GM12872 (cell line): Measurements from ENCODE around the gene RPL22.

Experiments used
- TF ChIP-seq, protein P1 (sequence below): IDR thresholded peaks from 3 replicates; pipeline ENCODE4 v1.5.1; 2011; ENCODE audit warnings: low read depth, mild to moderate bottlenecking, low read length, moderate library complexity; ENCODE audit not compliant: insufficient read depth

The RPL22 gene

DNA sequence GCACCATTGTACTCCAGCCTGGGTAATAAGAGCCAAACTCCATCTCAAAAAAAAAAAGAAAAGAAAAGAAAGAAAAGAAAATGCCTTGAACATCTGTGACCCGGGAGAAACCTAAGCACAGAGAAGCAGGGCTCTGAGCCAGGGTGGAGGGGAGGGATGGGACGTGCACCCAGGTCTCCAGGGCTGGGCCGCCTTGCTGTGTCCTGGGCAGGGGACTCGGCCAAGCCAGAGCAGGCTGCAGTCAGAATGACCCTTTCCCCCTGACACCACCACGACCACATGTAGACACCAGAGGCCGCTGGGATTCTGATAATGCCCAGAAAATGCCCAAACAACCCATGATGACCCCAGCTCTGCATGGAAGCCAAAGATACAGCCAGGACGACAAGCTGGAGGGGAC is 37.1 kb downstream of the RPL22 start:
- TF ChIP-seq, protein P1, sequence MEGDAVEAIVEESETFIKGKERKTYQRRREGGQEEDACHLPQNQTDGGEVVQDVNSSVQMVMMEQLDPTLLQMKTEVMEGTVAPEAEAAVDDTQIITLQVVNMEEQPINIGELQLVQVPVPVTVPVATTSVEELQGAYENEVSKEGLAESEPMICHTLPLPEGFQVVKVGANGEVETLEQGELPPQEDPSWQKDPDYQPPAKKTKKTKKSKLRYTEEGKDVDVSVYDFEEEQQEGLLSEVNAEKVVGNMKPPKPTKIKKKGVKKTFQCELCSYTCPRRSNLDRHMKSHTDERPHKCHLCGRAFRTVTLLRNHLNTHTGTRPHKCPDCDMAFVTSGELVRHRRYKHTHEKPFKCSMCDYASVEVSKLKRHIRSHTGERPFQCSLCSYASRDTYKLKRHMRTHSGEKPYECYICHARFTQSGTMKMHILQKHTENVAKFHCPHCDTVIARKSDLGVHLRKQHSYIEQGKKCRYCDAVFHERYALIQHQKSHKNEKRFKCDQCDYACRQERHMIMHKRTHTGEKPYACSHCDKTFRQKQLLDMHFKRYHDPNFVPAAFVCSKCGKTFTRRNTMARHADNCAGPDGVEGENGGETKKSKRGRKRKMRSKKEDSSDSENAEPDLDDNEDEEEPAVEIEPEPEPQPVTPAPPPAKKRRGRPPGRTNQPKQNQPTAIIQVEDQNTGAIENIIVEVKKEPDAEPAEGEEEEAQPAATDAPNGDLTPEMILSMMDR, result no peak

- TF ChIP-seq, protein P1, result no peak
Measured at GRCh38 chr1:6158181-6158580, 41.2 kb downstream of the RPL22 start.

DNA sequence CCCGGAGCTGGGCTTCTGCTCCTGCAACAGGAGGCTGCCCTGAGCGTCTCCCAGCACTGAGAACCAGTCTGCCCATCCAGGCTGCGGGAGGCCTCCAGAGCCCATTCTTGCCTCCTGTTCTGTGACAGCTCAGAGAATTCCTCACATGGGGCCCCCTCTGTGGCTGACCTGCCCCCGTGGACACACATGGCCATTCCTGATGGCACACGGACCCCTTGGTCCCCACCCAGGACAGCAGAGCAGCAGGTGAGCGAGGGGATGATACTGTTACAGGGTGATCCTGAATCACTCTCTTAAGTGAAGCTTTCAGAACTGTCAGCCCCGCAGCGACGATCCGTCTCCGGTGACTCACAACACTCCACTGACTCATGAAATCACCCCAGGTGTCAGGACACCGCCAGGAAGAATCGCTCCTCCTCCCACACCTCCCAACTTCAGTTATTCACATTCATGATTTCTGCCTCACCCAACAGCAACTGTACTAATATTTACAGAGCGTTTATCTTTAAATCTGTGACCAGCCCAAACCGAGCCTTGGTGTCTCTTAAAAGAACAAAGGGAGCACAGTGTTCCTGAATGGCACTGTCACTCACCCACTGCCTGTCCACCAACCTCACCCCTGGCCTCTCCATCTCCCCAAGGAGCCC is 41.7 kb downstream of the RPL22 start:
- TF ChIP-seq, protein P1, result no peak

DNA sequence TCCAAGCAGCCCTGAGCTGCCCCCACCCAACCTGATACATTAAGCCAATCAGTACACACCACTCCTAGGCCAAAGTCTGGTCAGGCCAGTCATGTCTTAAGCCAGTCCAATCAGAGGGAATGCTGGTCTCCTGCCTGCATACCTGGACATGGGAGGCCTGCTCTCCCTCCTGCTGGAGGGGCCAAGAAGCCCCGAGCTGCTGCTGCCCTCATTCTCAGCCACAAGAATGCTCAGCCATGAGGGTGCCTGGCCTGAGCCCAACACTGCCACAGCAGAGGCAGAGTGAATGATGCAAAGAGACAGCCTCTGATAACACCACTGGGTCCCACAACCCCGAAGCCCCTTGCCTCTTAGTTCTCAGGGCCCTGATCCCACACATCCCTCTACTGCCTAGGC is 42.3 kb downstream of the RPL22 start:
- TF ChIP-seq, protein P1, result no peak

GRCh38 chr1:6154525-6155319 is 44.7 kb downstream of the RPL22 start:
- TF ChIP-seq, protein P1, result no peak

DNA sequence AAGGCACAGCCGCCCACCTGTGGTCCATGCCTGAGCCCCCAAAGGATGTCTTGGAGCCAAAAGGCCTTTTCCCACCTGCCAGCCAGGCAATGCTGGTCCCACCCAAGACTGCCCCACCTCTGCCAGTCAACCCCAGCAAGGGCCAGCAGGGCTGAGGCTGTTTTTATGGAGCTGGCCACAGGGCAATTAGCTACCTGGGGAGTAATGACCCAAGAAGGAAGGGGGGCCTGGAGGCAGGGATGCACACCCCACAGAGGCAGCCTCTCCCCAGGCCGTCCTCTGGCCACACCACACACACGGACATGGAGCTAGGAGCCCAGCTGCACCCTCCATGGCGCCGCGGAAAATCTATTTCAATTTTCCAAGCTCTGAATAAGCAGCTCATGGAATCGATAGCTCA is 46.5 kb downstream of the RPL22 start:
- TF ChIP-seq, protein P1, result no peak

GRCh38 chr1:6152181-6152580 is 47.2 kb downstream of the RPL22 start:
- TF ChIP-seq, protein P1, result no peak
